AG04450 (cell line): ENCODE results near the gene ITGA11. TPM values are rescaled to one million over a fixed set of nuclear protein-coding genes. Genes with fewer than 3 reads are reported as not detected.

Experiments used
- CTCF ChIA-PET: fragments of 300-600, 350-600 bp; formaldehyde crosslinking; extraction: SDS; loops from one replicate; lab custom pipeline; 2022; ENCODE audit warnings: antibody characterized with exemption, inconsistent platforms; lab: Charles Lee
- POLR2A ChIA-PET: fragments of 350-600 bp; formaldehyde crosslinking; extraction: SDS; loops from one replicate; lab custom pipeline; 2021; ENCODE audit warnings: antibody characterized with exemption, inconsistent platforms; lab: Yijun Ruan, JAX
- DNase-seq: peaks from one replicate; pipeline ENCODE4 v3.0.0-alpha.2; 2011; ENCODE audit warnings: low read depth, low spot score
- H3K27ac ChIP-seq: one replicate; pipeline ENCODE4 v1.5.1; 2012; ENCODE audit warnings: low read depth, low read length, control low read depth
- H3K27me3 ChIP-seq: one replicate; pipeline ENCODE4 v1.6.0; 2012; ENCODE audit warnings: low read length; ENCODE audit not compliant: control insufficient read depth, insufficient read depth
- H3K4me3 ChIP-seq: 2 replicates; pipeline ENCODE4 v1.5.1; 2011; ENCODE audit warnings: mild to moderate bottlenecking, low read depth, low read length, control low read depth
- H3K9me3 ChIP-seq: 2 replicates; pipeline ENCODE4 v1.5.1; 2012; ENCODE audit warnings: low read length; ENCODE audit not compliant: control insufficient read depth, insufficient read depth
- polyA plus RNA-seq: library from polyadenylated mRNA; depleted of rRNA; stranded (reverse); fragments of >200 nt; gene quantifications from 2 replicates; pipeline ENCODE4 v1.2.3, GENCODE V29; 2011
- TF ChIP-seq, protein P1 (sequence below): IDR thresholded peaks from 2 replicates; pipeline ENCODE4 v1.5.1; 2011; ENCODE audit warnings: low read depth, low read length, control low read depth, inconsistent platforms

The ITGA11 gene
- polyA plus RNA-seq, 1 experiment, result 24.0 TPM

DNA sequence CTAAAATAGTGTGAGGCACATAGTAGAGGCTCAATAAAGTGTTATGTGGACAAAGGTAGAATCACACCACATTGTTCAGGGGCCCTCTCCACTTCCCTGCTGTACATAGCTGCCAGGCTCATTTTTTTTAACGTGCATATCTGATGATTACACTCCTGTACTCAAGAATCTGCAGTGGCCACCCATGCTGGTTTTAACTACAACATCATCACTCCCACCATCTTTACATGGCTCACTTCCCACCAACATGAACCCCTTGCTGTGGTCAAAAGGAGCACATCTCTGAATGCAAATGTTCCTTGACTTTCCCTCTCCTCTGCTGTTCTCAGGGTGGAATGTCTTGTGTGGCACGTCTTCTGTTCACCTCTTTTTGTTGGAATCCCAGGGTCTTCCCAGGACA, 77.7 kb downstream of the ITGA11 start:
- peaks cover 17% of the 10 kb centered on the region; the same call in 1 of the 2 replicates for H3K9me3 ChIP-seq
- CTCF ChIA-PET, result interaction anchor here (0.9 kb wide), 1 partner anchor 102 kb away, joined by 3 read pairs; no protein-coding TSS in a partner anchor
- TF ChIP-seq, protein P1, sequence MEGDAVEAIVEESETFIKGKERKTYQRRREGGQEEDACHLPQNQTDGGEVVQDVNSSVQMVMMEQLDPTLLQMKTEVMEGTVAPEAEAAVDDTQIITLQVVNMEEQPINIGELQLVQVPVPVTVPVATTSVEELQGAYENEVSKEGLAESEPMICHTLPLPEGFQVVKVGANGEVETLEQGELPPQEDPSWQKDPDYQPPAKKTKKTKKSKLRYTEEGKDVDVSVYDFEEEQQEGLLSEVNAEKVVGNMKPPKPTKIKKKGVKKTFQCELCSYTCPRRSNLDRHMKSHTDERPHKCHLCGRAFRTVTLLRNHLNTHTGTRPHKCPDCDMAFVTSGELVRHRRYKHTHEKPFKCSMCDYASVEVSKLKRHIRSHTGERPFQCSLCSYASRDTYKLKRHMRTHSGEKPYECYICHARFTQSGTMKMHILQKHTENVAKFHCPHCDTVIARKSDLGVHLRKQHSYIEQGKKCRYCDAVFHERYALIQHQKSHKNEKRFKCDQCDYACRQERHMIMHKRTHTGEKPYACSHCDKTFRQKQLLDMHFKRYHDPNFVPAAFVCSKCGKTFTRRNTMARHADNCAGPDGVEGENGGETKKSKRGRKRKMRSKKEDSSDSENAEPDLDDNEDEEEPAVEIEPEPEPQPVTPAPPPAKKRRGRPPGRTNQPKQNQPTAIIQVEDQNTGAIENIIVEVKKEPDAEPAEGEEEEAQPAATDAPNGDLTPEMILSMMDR, result no peak
- H3K4me3 ChIP-seq, result no peak overlapping the region
- POLR2A ChIA-PET, result interaction anchor here (1.2 kb wide), 1 partner anchor 77 kb away, joined by 3 read pairs; the partner anchor contains the start of gene FEM1B
- H3K27me3 ChIP-seq, result no peaks in the 10 kb centered on the region
- DNase-seq, result no peak
- H3K27ac ChIP-seq, result peak overlapping the region; percentile 49

DNA sequence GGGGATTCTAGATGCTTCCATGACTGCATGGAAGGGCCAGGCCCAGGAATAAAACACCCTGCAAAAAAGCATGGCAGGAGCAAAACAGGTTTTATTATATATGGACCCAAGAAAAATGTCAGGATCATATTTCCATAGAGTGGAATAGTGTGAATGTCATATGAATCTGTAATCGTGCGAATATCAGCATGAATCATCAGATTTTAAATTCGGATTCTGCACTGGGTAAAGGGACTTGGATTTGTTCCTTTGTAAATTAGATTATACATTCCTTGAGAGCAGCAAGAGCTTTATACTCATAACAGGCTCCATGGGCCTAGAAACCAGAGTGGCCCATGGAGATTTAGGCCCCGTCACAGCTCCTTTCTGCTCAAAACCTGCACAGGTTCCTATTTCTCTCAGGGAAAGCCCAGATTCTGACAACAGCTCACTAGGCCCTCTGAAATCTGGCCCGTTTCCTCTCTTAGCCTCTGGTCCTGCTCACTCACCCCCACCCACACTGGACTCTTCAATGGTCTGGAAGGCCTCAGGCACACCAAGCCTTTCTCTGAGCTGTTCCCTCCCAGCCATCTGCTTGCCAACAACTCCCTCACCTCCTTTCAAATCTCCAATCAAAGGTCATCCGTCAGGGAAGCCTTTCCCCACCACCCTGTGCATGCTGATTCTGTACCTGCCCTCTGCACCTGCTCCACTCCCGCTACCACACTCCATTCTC, 78.4 kb downstream of the ITGA11 start:
- H3K9me3 ChIP-seq, result peaks cover 17% of the 10 kb centered on the region; the same call in 1 of the 2 replicates
- POLR2A ChIA-PET, result interaction anchor here (1.2 to 1.7 kb wide), 2 partner anchors 10 to 45 kb away, joined by 3 read pairs; no protein-coding TSS in a partner anchor
- CTCF ChIA-PET, result interaction anchor here (0.9 kb wide), 1 partner anchor 101 kb away, joined by 3 read pairs; no protein-coding TSS in a partner anchor

DNA sequence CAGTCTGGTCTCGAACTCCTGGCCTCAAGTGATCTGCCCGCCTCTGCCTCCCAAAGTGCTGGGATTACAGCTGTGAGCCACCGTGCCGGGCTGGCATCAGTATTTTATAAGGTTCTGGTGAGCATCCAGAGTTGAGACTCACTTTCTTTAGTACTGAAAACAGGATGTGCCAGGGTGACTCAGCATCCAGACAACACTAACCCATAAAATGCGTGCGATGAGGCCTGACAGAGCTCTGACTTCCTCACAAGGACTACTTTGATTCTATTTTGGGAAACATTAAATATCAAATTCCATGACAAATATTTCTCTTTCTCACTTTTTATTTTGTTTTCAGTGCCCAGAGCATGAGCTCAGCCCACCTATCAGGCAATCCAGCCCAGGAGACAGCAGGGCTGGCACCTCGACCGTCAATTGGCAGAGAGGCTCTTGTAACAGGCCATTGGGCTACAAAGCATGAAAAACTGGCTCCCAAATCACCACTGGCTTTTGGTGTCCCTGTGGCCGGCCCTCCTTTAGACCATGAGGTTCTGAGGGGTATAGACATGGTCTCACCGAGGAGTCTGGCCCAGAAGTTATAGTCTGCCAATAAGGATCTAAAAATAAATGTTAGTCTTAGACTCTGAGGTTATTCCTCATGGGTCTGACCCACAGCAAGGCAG, 79.4 kb downstream of the ITGA11 start:
- peak; percentile 82 for DNase-seq
- no peaks in the 10 kb centered on the region for H3K27me3 ChIP-seq
- CTCF ChIA-PET, result interaction anchor here (1.0 kb wide), 1 partner anchor 198 kb away, joined by 3 read pairs; no protein-coding TSS in a partner anchor
- H3K9me3 ChIP-seq, result peaks cover 10% of the 10 kb centered on the region; the same call in 1 of the 2 replicates
- TF ChIP-seq, protein P1, result no peak
- H3K27ac ChIP-seq, result peak overlapping the region; percentile 95
- no peak overlapping the region for H3K4me3 ChIP-seq
- POLR2A ChIA-PET, result interaction anchor here (0.7 to 1.7 kb wide), 6 partner anchors 9 to 74 kb away, joined by 3 to 7 read pairs (median 3); no protein-coding TSS in a partner anchor

More for the DNA sequence above, 78.4 kb downstream of the ITGA11 start:
- Histone ChIP-seq H3K4me3 (no peak overlapping the region), H3K27ac (no peak overlapping the region), H3K27me3 (no peaks in the 10 kb centered on the region)
- DNase-seq, result no peak
- TF ChIP-seq, protein P1, result no peak

DNA sequence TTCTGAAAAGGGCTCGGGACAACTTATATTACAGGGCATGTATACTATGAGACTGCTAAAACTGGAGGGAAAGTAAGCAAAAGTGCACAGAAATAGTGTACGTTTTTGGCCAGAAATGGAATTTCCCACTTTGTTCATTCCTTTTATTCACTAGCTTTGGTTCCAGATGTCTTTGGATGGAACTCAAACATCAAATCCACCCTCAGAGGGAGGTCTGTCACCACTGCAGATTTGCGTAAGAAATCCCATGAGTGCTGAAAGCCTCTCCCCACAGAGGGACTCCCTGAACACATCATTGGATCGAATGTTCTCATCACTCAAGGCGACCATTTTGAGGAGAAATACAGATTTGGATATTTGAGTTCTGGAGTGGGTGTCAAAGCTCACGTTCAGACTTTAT, 82.8 kb downstream of the ITGA11 start:
- CTCF ChIA-PET, result interaction anchor here (1.0 kb wide), 1 partner anchor 8 kb away, joined by 4 read pairs; no protein-coding TSS in a partner anchor
- H3K27me3 ChIP-seq, result no peaks in the 10 kb centered on the region
- TF ChIP-seq, protein P1, result no peak

More for the DNA sequence above, 82.8 kb downstream of the ITGA11 start:
- POLR2A ChIA-PET, result no interaction called here
- Histone ChIP-seq H3K9me3 (no peaks in the 10 kb centered on the region), H3K27ac (no peak overlapping the region), H3K4me3 (no peak overlapping the region)
- no peak for DNase-seq
